K562 (cell line): ENCODE results near the gene TRMT44. TPM values are rescaled to one million over a fixed set of nuclear protein-coding genes. Genes with fewer than 3 reads are reported as not detected.
A peak's percentile ranks its signal among the peaks of the same experiment; 100 is the strongest.

ENCODE experiments used
- ATAC-seq: fragments of 200-7000 bp; cut with Tn5 transposase; 3 replicates; pipeline ENCODE4 v1.9.1; 2020; ENCODE audit warnings: moderate library complexity
- BruUV-seq: library from RNA; stranded (reverse); fragments of 400-500 nt; replicated peaks from 2 replicates; lab custom pipeline; 2021; lab: Mats Ljungman, UMichigan
- CTCF ChIA-PET: fragments of 300-600 bp; formaldehyde crosslinking; extraction: SDS; loops from one replicate; lab custom pipeline; 2021; ENCODE audit warnings: low intra/inter-chr PET ratio; lab: Yijun Ruan, JAX
- POLR2A ChIA-PET: fragments of 300-600, 350-650 bp; sonication (Branson Sonifier 250); formaldehyde crosslinking; extraction: SDS; loops from one replicate; lab custom pipeline; 2021; ENCODE audit warnings: antibody characterized with exemption, inconsistent platforms; lab: Yijun Ruan, JAX
- DNase-seq, 4 experiments: peaks; one replicate each; pipeline versions ENCODE4 v3.0.0 to v3.0.0-alpha.2; 2011 to 2018; ENCODE audit warnings: low spot score in 3 of 4, mixed read lengths in 3 of 4; ENCODE audit errors: extremely low read depth in 1 of 4
- FAIRE-seq: peaks from 2 replicates; lab custom pipeline; 2011; peaks lifted over from hg19 to GRCh38; lab: Jason Lieb, UNC
- H2AFZ ChIP-seq: 2 replicates; pipeline ENCODE4 v1.6.0; 2011; ENCODE audit warnings: low read depth, low read length, control low read depth, inconsistent platforms
- H3K27ac ChIP-seq: fragments of 200-600 bp; 3 replicates; pipeline ENCODE4 v1.8.0; 2011; ENCODE audit warnings: low read depth, mild to moderate bottlenecking, control low read depth, inconsistent platforms, low read length, moderate library complexity, mixed read lengths; ENCODE audit errors: extremely low read depth
- H3K27me3 ChIP-seq, 2 experiments: fragments of 300-600 bp in 1 of 2; 2 replicates in 1 of 2; 3 replicates in 1 of 2; pipeline versions ENCODE4 v1.6.0 to v1.8.0; 2011; ENCODE audit warnings: inconsistent platforms in 2 of 2, low read length in 2 of 2, mild to moderate bottlenecking in 1 of 2, mixed read lengths in 1 of 2, moderate library complexity in 1 of 2; ENCODE audit not compliant: control insufficient read depth in 2 of 2, insufficient read depth in 2 of 2
- H3K36me3 ChIP-seq: fragments of 300-600 bp; 3 replicates; pipeline ENCODE4 v1.8.0; 2011; ENCODE audit warnings: mild to moderate bottlenecking, low read length, inconsistent platforms; ENCODE audit not compliant: control insufficient read depth, insufficient read depth
- H3K4me1 ChIP-seq, 2 experiments: fragments of 200-600 bp in 1 of 2; replicated peaks in 1 of 2; 2 replicates in 1 of 2; 3 replicates in 1 of 2; pipeline versions ENCODE4 v1.5.1 to v1.8.0; 2011; ENCODE audit warnings: inconsistent platforms in 2 of 2, low read length in 2 of 2, mild to moderate bottlenecking in 1 of 2, mixed read lengths in 1 of 2, moderate library complexity in 1 of 2; ENCODE audit not compliant: control insufficient read depth in 2 of 2, insufficient read depth in 2 of 2
- H3K4me2 ChIP-seq: 2 replicates; pipeline ENCODE4 v1.6.1; 2011; ENCODE audit warnings: low read length, control low read depth, inconsistent platforms, mixed read lengths; ENCODE audit not compliant: insufficient read depth
- H3K4me3 ChIP-seq: fragments of 200-600 bp; sonication (generic), shearing (Covaris generic); 2 replicates; pipeline ENCODE4 v1.5.1; 2016; ENCODE audit warnings: control low read depth, inconsistent platforms
- H3K79me2 ChIP-seq: fragments of 200-600 bp; 3 replicates; pipeline ENCODE4 v1.8.0; 2011; ENCODE audit warnings: low read length, inconsistent platforms; ENCODE audit not compliant: control insufficient read depth, insufficient read depth
- H3K9ac ChIP-seq, 2 experiments: 2 replicates each; pipeline versions ENCODE4 v1.6.0 to v1.6.1; 2011; ENCODE audit warnings: low read depth in 2 of 2, low read length in 2 of 2, control low read depth in 1 of 2, inconsistent platforms in 1 of 2, mild to moderate bottlenecking in 1 of 2, mixed read lengths in 1 of 2; ENCODE audit not compliant: insufficient read depth in 1 of 2
- H3K9me1 ChIP-seq: one replicate; pipeline ENCODE4 v1.6.0; 2011; ENCODE audit warnings: inconsistent platforms, mild to moderate bottlenecking, low read length, moderate library complexity; ENCODE audit not compliant: control insufficient read depth, insufficient read depth
- H3K9me3 ChIP-seq: replicated peaks from 2 replicates; pipeline ENCODE4 v1.5.1; 2011; ENCODE audit warnings: low read depth, low read length, inconsistent platforms; ENCODE audit not compliant: control insufficient read depth, insufficient read depth
- H4K20me1 ChIP-seq: replicated peaks from 2 replicates; pipeline ENCODE4 v1.6.1; 2011; ENCODE audit warnings: low read length, inconsistent platforms, mixed read lengths; ENCODE audit not compliant: control insufficient read depth, insufficient read depth
- L3MBTL2 ChIP-seq: fragments of 450-650 bp; IDR thresholded peaks from 2 replicates; pipeline ENCODE4 v1.6.1; 2016; ENCODE audit warnings: mild to moderate bottlenecking, moderate library complexity
- MAFG ChIP-seq: fragments of 450-650 bp; conservative IDR thresholded peaks from 2 replicates; pipeline ENCODE4 v1.6.1; 2016; ENCODE audit warnings: missing genetic modification characterization, missing compliant biosample characterization
- MED1 ChIP-seq: sonication (generic); formaldehyde crosslinking; IDR thresholded peaks from 2 replicates; pipeline ENCODE4 v1.8.1; 2023; ENCODE audit warnings: missing genetic modification reagents, borderline replicate concordance
- ZBTB1 ChIP-seq: sonication (generic); formaldehyde crosslinking; IDR thresholded peaks from 2 replicates; pipeline ENCODE4 v1.8.1; 2023; ENCODE audit warnings: missing genetic modification reagents, low read depth, mild to moderate bottlenecking, borderline replicate concordance
- WGBS: fragments of 100-300 bp; shearing (Covaris generic); methylation state at CpG from one replicate; pipeline ENCODE4 v1.1.6; 2016; ENCODE audit warnings: low coverage, mixed read lengths; ENCODE audit not compliant: insufficient coverage; ENCODE audit errors: missing lambda C conversion rate; 5-methylcytosine and 5-hydroxymethylcytosine counted together
- in situ Hi-C: fragments of 300-500 bp; cut with MboI; formaldehyde crosslinking; loops from 4 replicates; pipeline ENCODE4 v1.15.0; 2018; ENCODE audit warnings: inconsistent platforms, mixed read lengths
- intact Hi-C: fragments of 100-400 bp; cut with micrococcal nuclease; formaldehyde crosslinking; loops from 2 replicates; pipeline ENCODE4 v1.14.2; 2022
- polyA plus RNA-seq, 8 experiments: library from polyadenylated mRNA; depleted of rRNA in 4 of 8; stranded (reverse) in 5 of 8; unstranded in 3 of 8; fragments of >200 nt; fragmentation: Nextera tagmentation in 2 of 8; fragmentation: Illumina TruSeq in 1 of 8; extraction: Ambion mirVana in 2 of 8; extraction: Trizol in 1 of 8; gene quantifications; 2 replicates each; pipeline versions ENCODE4 v1.2.1 to v1.2.3, GENCODE V29; 2011 to 2014; ENCODE audit warnings: inconsistent platforms in 1 of 8, missing spikeins in 1 of 8
- total RNA-seq, 7 experiments: library from RNA; depleted of rRNA in 6 of 7; stranded (reverse); fragments of >200 nt in 6 of 7; fragmentation: Illumina TruSeq in 2 of 7; extraction: Trizol in 2 of 7; gene quantifications; 2 replicates each; pipeline versions ENCODE4 v1.2.1 to v1.2.3, GENCODE V29; 2011 to 2021; ENCODE audit warnings: low replicate concordance in 1 of 7
- TF ChIP-seq, protein P1 (sequence below): fragments of 450-650 bp; IDR thresholded peaks from 2 replicates; pipeline ENCODE4 v1.6.1; 2016; ENCODE audit warnings: mild to moderate bottlenecking, moderate library complexity

Gene TRMT44
- total and polyA plus RNA-seq, 9 of the 15 experiments (the other 6 are each of a cell fraction or from before 2014, with no cell fraction given): 1.2 to 18.6 (median 10.0) TPM

DNA sequence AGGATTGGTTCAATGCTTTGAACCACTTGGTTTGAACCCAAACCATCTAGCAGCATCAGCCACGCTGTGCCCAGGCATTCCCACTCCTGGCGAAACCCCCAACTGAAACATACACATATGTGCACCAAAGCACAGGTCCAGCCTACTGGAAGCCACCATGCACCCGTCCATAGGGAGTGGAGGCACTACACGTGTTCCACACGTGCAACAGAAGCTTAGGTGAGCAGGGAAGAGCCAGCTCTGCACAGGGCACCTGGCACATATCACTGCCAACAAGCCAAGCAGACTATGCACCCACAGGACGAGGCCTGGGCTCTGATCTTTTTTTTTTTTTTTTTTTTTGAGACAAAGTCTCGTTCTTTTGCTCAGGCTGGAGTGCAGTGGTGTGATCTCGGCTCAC, 73.4 kb downstream of the TRMT44 start:
- H3K9ac ChIP-seq: no peak overlapping the region
- ChIA-PET POLR2A (no interaction called here), CTCF (no interaction called here)
- no peak for DNase-seq
- no peak for ATAC-seq
- H2AFZ ChIP-seq: no peak overlapping the region
- H4K20me1 ChIP-seq: no peaks in the 10 kb centered on the region
- peaks cover 0 to 13% of the 10 kb centered on the region in 2 experiments; a peak in 1 of 5 replicates for H3K4me1 ChIP-seq
- H3K9me3 ChIP-seq: no peaks in the 10 kb centered on the region; the same call in 1 of the 2 replicates
- no peak overlapping the region for H3K27ac ChIP-seq
- H3K4me3 ChIP-seq: no peak overlapping the region
- TF ChIP-seq MAFG (tag): no peak
- TF ChIP-seq, protein P1, sequence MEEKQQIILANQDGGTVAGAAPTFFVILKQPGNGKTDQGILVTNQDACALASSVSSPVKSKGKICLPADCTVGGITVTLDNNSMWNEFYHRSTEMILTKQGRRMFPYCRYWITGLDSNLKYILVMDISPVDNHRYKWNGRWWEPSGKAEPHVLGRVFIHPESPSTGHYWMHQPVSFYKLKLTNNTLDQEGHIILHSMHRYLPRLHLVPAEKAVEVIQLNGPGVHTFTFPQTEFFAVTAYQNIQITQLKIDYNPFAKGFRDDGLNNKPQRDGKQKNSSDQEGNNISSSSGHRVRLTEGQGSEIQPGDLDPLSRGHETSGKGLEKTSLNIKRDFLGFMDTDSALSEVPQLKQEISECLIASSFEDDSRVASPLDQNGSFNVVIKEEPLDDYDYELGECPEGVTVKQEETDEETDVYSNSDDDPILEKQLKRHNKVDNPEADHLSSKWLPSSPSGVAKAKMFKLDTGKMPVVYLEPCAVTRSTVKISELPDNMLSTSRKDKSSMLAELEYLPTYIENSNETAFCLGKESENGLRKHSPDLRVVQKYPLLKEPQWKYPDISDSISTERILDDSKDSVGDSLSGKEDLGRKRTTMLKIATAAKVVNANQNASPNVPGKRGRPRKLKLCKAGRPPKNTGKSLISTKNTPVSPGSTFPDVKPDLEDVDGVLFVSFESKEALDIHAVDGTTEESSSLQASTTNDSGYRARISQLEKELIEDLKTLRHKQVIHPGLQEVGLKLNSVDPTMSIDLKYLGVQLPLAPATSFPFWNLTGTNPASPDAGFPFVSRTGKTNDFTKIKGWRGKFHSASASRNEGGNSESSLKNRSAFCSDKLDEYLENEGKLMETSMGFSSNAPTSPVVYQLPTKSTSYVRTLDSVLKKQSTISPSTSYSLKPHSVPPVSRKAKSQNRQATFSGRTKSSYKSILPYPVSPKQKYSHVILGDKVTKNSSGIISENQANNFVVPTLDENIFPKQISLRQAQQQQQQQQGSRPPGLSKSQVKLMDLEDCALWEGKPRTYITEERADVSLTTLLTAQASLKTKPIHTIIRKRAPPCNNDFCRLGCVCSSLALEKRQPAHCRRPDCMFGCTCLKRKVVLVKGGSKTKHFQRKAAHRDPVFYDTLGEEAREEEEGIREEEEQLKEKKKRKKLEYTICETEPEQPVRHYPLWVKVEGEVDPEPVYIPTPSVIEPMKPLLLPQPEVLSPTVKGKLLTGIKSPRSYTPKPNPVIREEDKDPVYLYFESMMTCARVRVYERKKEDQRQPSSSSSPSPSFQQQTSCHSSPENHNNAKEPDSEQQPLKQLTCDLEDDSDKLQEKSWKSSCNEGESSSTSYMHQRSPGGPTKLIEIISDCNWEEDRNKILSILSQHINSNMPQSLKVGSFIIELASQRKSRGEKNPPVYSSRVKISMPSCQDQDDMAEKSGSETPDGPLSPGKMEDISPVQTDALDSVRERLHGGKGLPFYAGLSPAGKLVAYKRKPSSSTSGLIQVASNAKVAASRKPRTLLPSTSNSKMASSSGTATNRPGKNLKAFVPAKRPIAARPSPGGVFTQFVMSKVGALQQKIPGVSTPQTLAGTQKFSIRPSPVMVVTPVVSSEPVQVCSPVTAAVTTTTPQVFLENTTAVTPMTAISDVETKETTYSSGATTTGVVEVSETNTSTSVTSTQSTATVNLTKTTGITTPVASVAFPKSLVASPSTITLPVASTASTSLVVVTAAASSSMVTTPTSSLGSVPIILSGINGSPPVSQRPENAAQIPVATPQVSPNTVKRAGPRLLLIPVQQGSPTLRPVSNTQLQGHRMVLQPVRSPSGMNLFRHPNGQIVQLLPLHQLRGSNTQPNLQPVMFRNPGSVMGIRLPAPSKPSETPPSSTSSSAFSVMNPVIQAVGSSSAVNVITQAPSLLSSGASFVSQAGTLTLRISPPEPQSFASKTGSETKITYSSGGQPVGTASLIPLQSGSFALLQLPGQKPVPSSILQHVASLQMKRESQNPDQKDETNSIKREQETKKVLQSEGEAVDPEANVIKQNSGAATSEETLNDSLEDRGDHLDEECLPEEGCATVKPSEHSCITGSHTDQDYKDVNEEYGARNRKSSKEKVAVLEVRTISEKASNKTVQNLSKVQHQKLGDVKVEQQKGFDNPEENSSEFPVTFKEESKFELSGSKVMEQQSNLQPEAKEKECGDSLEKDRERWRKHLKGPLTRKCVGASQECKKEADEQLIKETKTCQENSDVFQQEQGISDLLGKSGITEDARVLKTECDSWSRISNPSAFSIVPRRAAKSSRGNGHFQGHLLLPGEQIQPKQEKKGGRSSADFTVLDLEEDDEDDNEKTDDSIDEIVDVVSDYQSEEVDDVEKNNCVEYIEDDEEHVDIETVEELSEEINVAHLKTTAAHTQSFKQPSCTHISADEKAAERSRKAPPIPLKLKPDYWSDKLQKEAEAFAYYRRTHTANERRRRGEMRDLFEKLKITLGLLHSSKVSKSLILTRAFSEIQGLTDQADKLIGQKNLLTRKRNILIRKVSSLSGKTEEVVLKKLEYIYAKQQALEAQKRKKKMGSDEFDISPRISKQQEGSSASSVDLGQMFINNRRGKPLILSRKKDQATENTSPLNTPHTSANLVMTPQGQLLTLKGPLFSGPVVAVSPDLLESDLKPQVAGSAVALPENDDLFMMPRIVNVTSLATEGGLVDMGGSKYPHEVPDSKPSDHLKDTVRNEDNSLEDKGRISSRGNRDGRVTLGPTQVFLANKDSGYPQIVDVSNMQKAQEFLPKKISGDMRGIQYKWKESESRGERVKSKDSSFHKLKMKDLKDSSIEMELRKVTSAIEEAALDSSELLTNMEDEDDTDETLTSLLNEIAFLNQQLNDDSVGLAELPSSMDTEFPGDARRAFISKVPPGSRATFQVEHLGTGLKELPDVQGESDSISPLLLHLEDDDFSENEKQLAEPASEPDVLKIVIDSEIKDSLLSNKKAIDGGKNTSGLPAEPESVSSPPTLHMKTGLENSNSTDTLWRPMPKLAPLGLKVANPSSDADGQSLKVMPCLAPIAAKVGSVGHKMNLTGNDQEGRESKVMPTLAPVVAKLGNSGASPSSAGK: peak; percentile 84
- peak; percentile 78 for TF ChIP-seq L3MBTL2
- no peak for TF ChIP-seq ZBTB1 (CRISPR knock-in tag)
- no peak for TF ChIP-seq MED1
- H3K9me1 ChIP-seq: no peaks in the 10 kb centered on the region
- no peak overlapping the region for H3K4me2 ChIP-seq
- FAIRE-seq: no peak
- in situ Hi-C loops (no loop called here), intact Hi-C loops (no loop called here)
- H3K27me3 ChIP-seq: 0 out of 5 replicates have a peak, but pooled peaks cover 0 to 6% of the 10 kb centered on the region in 2 experiments
- no peaks in the 10 kb centered on the region for H3K36me3 ChIP-seq
- H3K79me2 ChIP-seq: no peaks in the 10 kb centered on the region
- 11% methylated on average over 6 of the region's 8 CpGs for WGBS
- no TSS peak for BruUV-seq
